Nephron progenitor cell (in vitro differentiated cells): ENCODE results near the gene TRABD2B.

ENCODE experiments used
- DNase-seq: peaks from one replicate; pipeline ENCODE4 v3.0.0; 2021
- H3K27ac Mint-ChIP-seq: 2 replicates; pipeline ENCODE4 v1.8.0; 2021; ENCODE audit warnings: mild to moderate bottlenecking, moderate library complexity, mixed read lengths
- H3K27me3 Mint-ChIP-seq: 2 replicates; pipeline ENCODE4 v1.8.0; 2021; ENCODE audit warnings: mild to moderate bottlenecking, low read depth, mixed read lengths; ENCODE audit not compliant: poor library complexity
- H3K36me3 Mint-ChIP-seq: 2 replicates; pipeline ENCODE4 v1.8.0; 2021; ENCODE audit warnings: low read depth, mixed read lengths
- H3K4me1 Mint-ChIP-seq: 2 replicates; pipeline ENCODE4 v1.8.0; 2021; ENCODE audit warnings: mixed read lengths
- H3K4me3 Mint-ChIP-seq: 2 replicates; pipeline ENCODE4 v1.8.0; 2021; ENCODE audit warnings: mild to moderate bottlenecking, moderate library complexity, mixed read lengths
- H3K9me3 Mint-ChIP-seq: 2 replicates; pipeline ENCODE4 v1.8.0; 2021; ENCODE audit warnings: mild to moderate bottlenecking, moderate library complexity, mixed read lengths
- TF ChIP-seq, protein P1 (sequence below): fragments of 200-600 bp; sonication (generic); IDR thresholded peaks from 2 replicates; pipeline ENCODE4 v1.5.0; 2021; ENCODE audit warnings: antibody characterized with exemption

Gene TRABD2B

GRCh38 chr1:47894410-47895278, 102.5 kb downstream of the TRABD2B start:
- H3K4me3 Mint-ChIP-seq: no peak overlapping the region
- H3K9me3 Mint-ChIP-seq: no peaks in the 10 kb centered on the region
- H3K27me3 Mint-ChIP-seq: peaks cover 34% of the 10 kb centered on the region
- peaks cover 61% of the 10 kb centered on the region for H3K4me1 Mint-ChIP-seq
- TF ChIP-seq, protein P1, sequence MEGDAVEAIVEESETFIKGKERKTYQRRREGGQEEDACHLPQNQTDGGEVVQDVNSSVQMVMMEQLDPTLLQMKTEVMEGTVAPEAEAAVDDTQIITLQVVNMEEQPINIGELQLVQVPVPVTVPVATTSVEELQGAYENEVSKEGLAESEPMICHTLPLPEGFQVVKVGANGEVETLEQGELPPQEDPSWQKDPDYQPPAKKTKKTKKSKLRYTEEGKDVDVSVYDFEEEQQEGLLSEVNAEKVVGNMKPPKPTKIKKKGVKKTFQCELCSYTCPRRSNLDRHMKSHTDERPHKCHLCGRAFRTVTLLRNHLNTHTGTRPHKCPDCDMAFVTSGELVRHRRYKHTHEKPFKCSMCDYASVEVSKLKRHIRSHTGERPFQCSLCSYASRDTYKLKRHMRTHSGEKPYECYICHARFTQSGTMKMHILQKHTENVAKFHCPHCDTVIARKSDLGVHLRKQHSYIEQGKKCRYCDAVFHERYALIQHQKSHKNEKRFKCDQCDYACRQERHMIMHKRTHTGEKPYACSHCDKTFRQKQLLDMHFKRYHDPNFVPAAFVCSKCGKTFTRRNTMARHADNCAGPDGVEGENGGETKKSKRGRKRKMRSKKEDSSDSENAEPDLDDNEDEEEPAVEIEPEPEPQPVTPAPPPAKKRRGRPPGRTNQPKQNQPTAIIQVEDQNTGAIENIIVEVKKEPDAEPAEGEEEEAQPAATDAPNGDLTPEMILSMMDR: no peak
- H3K36me3 Mint-ChIP-seq: no peaks in the 10 kb centered on the region
- peak; percentile 26 for DNase-seq
- no peak overlapping the region for H3K27ac Mint-ChIP-seq

DNA sequence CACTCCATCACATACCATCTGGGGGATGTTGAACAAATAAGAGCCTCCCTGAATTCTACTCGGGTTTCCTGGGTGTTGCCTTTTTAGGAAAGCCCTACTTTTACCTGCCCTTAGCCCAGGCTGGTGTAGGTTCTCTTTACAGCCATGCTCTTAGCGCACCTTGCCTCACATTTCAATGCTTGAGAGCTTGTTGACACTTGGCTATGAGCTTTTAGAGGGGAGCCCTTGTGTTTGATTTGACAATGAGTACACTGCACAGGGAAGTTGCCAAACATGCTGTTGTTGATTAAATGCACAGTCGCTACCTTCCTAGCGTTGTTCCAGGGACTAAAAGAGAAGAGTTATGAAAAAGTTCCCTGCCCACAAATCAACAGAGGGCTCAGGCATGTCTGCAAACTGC, 103.8 kb downstream of the TRABD2B start:
- no peak for DNase-seq
- no peaks in the 10 kb centered on the region for H3K9me3 Mint-ChIP-seq

GRCh38 chr1:47890779-47891178, 106.4 kb downstream of the TRABD2B start:
- H3K27me3 Mint-ChIP-seq: peaks cover 32% of the 10 kb centered on the region

More for the DNA sequence above, 103.8 kb downstream of the TRABD2B start:
- Mint-ChIP-seq H3K27me3 (peaks cover 35% of the 10 kb centered on the region), H3K4me1 (peaks cover 55% of the 10 kb centered on the region), H3K36me3 (no peaks in the 10 kb centered on the region), H3K4me3 (no peak overlapping the region), H3K27ac (no peak overlapping the region)
- TF ChIP-seq, protein P1: no peak

GRCh38 chr1:47888294-47888629, 108.9 kb downstream of the TRABD2B start:
- Mint-ChIP-seq H3K27ac (no peak overlapping the region), H3K9me3 (no peaks in the 10 kb centered on the region), H3K4me1 (peaks cover 44% of the 10 kb centered on the region), H3K4me3 (no peak overlapping the region), H3K36me3 (peaks cover 6% of the 10 kb centered on the region), H3K27me3 (peaks cover 37% of the 10 kb centered on the region)
- DNase-seq: no peak
- TF ChIP-seq, protein P1: no peak

More at GRCh38 chr1:47890779-47891178, 106.4 kb downstream of the TRABD2B start:
- H3K36me3 Mint-ChIP-seq: no peaks in the 10 kb centered on the region
- no peak overlapping the region for H3K27ac Mint-ChIP-seq
- H3K9me3 Mint-ChIP-seq: no peaks in the 10 kb centered on the region
- H3K4me3 Mint-ChIP-seq: no peak overlapping the region
- H3K4me1 Mint-ChIP-seq: peaks cover 58% of the 10 kb centered on the region
- DNase-seq: no peak
- TF ChIP-seq, protein P1: no peak

DNA sequence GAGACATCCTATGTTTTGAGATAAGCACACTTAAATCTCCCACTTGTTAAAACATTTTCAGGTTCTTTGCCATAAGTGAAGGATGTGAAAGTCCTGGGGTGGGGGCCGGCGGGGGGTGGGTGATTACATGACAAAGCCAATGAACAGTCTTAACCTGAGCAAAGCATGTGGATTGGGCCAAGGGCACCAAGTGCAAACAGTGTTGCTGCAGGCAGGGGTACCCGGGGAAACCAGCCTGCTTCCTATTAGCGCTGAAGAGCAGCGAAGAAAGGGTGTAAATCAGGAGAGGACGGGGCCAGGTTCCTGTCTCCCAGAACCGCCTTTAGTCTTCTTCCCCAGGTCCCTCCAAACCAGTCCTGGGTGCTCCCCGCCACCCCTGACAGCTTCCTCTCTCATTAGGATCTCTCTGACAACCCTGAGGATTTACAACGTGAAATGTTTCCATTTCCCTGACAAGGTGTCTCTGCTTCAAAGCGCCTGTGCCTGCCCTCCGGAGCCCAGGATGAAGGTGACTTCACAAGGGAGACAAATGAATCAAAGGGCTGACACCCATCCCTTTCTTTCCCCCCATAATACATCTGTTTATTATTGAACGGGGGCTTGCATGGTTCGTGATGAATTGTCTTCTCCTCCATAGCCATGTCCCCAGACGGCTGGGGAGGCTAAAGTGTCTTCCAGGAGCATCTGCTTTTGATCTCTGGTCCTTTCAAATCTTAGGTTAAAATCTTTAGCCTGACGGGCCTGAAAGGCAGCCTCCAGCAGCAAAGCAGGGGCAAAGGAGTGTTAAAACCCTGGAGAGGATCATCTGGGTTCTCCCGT, 109.5 kb downstream of the TRABD2B start:
- H3K4me3 Mint-ChIP-seq: no peak overlapping the region
- H3K27me3 Mint-ChIP-seq: peaks cover 42% of the 10 kb centered on the region
- TF ChIP-seq, protein P1: no peak
- no peak overlapping the region for H3K27ac Mint-ChIP-seq
- peaks cover 6% of the 10 kb centered on the region for H3K36me3 Mint-ChIP-seq
- peaks cover 44% of the 10 kb centered on the region for H3K4me1 Mint-ChIP-seq
- no peak for DNase-seq
- no peaks in the 10 kb centered on the region for H3K9me3 Mint-ChIP-seq
